K562 (cell line): ENCODE results near the gene HEPACAM2. TPM values are rescaled to one million over a fixed set of nuclear protein-coding genes. Genes with fewer than 3 reads are reported as not detected.

Experiments
- ATAC-seq: fragments of 200-7000 bp; cut with Tn5 transposase; 3 replicates; pipeline ENCODE4 v1.9.1; 2020; ENCODE audit warnings: moderate library complexity
- BruUV-seq: library from RNA; stranded (reverse); fragments of 400-500 nt; replicated peaks from 2 replicates; lab custom pipeline; 2021; lab: Mats Ljungman, UMichigan
- CTCF ChIA-PET: fragments of 300-600 bp; formaldehyde crosslinking; extraction: SDS; loops from one replicate; lab custom pipeline; 2021; ENCODE audit warnings: low intra/inter-chr PET ratio; lab: Yijun Ruan, JAX
- POLR2A ChIA-PET: fragments of 300-600, 350-650 bp; sonication (Branson Sonifier 250); formaldehyde crosslinking; extraction: SDS; loops from one replicate; lab custom pipeline; 2021; ENCODE audit warnings: antibody characterized with exemption, inconsistent platforms; lab: Yijun Ruan, JAX
- DNase-seq, 4 experiments: peaks; one replicate each; pipeline versions ENCODE4 v3.0.0 to v3.0.0-alpha.2; 2011 to 2018; ENCODE audit warnings: low spot score in 3 of 4, mixed read lengths in 3 of 4; ENCODE audit errors: extremely low read depth in 1 of 4
- FAIRE-seq: peaks from 2 replicates; lab custom pipeline; 2011; peaks lifted over from hg19 to GRCh38; lab: Jason Lieb, UNC
- H2AFZ ChIP-seq: 2 replicates; pipeline ENCODE4 v1.6.0; 2011; ENCODE audit warnings: low read depth, low read length, control low read depth, inconsistent platforms
- H3K27ac ChIP-seq: fragments of 200-600 bp; 3 replicates; pipeline ENCODE4 v1.8.0; 2011; ENCODE audit warnings: low read depth, mild to moderate bottlenecking, control low read depth, inconsistent platforms, low read length, moderate library complexity, mixed read lengths; ENCODE audit errors: extremely low read depth
- H3K27me3 ChIP-seq, 2 experiments: fragments of 300-600 bp in 1 of 2; 2 replicates in 1 of 2; 3 replicates in 1 of 2; pipeline versions ENCODE4 v1.6.0 to v1.8.0; 2011; ENCODE audit warnings: inconsistent platforms in 2 of 2, low read length in 2 of 2, mild to moderate bottlenecking in 1 of 2, mixed read lengths in 1 of 2, moderate library complexity in 1 of 2; ENCODE audit not compliant: control insufficient read depth in 2 of 2, insufficient read depth in 2 of 2
- H3K36me3 ChIP-seq: fragments of 300-600 bp; 3 replicates; pipeline ENCODE4 v1.8.0; 2011; ENCODE audit warnings: mild to moderate bottlenecking, low read length, inconsistent platforms; ENCODE audit not compliant: control insufficient read depth, insufficient read depth
- H3K4me1 ChIP-seq, 2 experiments: fragments of 200-600 bp in 1 of 2; replicated peaks in 1 of 2; 2 replicates in 1 of 2; 3 replicates in 1 of 2; pipeline versions ENCODE4 v1.5.1 to v1.8.0; 2011; ENCODE audit warnings: inconsistent platforms in 2 of 2, low read length in 2 of 2, mild to moderate bottlenecking in 1 of 2, mixed read lengths in 1 of 2, moderate library complexity in 1 of 2; ENCODE audit not compliant: control insufficient read depth in 2 of 2, insufficient read depth in 2 of 2
- H3K4me2 ChIP-seq: 2 replicates; pipeline ENCODE4 v1.6.1; 2011; ENCODE audit warnings: low read length, control low read depth, inconsistent platforms, mixed read lengths; ENCODE audit not compliant: insufficient read depth
- H3K4me3 ChIP-seq: fragments of 200-600 bp; sonication (generic), shearing (Covaris generic); 2 replicates; pipeline ENCODE4 v1.5.1; 2016; ENCODE audit warnings: control low read depth, inconsistent platforms
- H3K79me2 ChIP-seq: fragments of 200-600 bp; 3 replicates; pipeline ENCODE4 v1.8.0; 2011; ENCODE audit warnings: low read length, inconsistent platforms; ENCODE audit not compliant: control insufficient read depth, insufficient read depth
- H3K9ac ChIP-seq, 2 experiments: 2 replicates each; pipeline versions ENCODE4 v1.6.0 to v1.6.1; 2011; ENCODE audit warnings: low read depth in 2 of 2, low read length in 2 of 2, control low read depth in 1 of 2, inconsistent platforms in 1 of 2, mild to moderate bottlenecking in 1 of 2, mixed read lengths in 1 of 2; ENCODE audit not compliant: insufficient read depth in 1 of 2
- H3K9me1 ChIP-seq: one replicate; pipeline ENCODE4 v1.6.0; 2011; ENCODE audit warnings: inconsistent platforms, mild to moderate bottlenecking, low read length, moderate library complexity; ENCODE audit not compliant: control insufficient read depth, insufficient read depth
- H3K9me3 ChIP-seq: replicated peaks from 2 replicates; pipeline ENCODE4 v1.5.1; 2011; ENCODE audit warnings: low read depth, low read length, inconsistent platforms; ENCODE audit not compliant: control insufficient read depth, insufficient read depth
- H4K20me1 ChIP-seq: replicated peaks from 2 replicates; pipeline ENCODE4 v1.6.1; 2011; ENCODE audit warnings: low read length, inconsistent platforms, mixed read lengths; ENCODE audit not compliant: control insufficient read depth, insufficient read depth
- CEBPG ChIP-seq, 3 experiments: fragments of 200-800 bp in 1 of 3; sonication (Bioruptor generic) in 1 of 3; sonication (generic) in 1 of 3; formaldehyde crosslinking in 1 of 3; IDR thresholded peaks in 2 of 3; conservative IDR thresholded peaks in 1 of 3; 2 replicates each; pipeline versions ENCODE4 v1.6.1 to v1.8.0; 2016 to 2022; ENCODE audit warnings: missing compliant biosample characterization in 2 of 3, missing genetic modification characterization in 2 of 3, mild to moderate bottlenecking in 1 of 3, missing genetic modification reagents in 1 of 3
- CGGBP1 ChIP-seq: fragments of 250-450 bp; sonication (Bioruptor Pico); IDR thresholded peaks from 2 replicates; pipeline ENCODE4 v1.9.0; 2021; ENCODE audit warnings: mild to moderate bottlenecking
- DNMT1 ChIP-seq: fragments of 450-650 bp; IDR thresholded peaks from 2 replicates; pipeline ENCODE4 v1.6.1; 2016; ENCODE audit warnings: antibody characterized with exemption, mild to moderate bottlenecking
- KLF1 ChIP-seq: fragments of 450-650 bp; IDR thresholded peaks from 2 replicates; pipeline ENCODE4 v1.6.1; 2016; ENCODE audit warnings: missing genetic modification characterization, missing compliant biosample characterization
- MCM5 ChIP-seq: fragments of 450-650 bp; IDR thresholded peaks from 2 replicates; pipeline ENCODE4 v1.6.1; 2016; ENCODE audit warnings: low read depth
- MTF1 ChIP-seq: fragments of 250-450 bp; sonication (Bioruptor Pico); IDR thresholded peaks from 2 replicates; pipeline ENCODE4 v1.9.0; 2021; ENCODE audit warnings: moderate library complexity, mild to moderate bottlenecking, inconsistent platforms, borderline replicate concordance
- NCOA6 ChIP-seq: fragments of 450-650 bp; IDR thresholded peaks from 2 replicates; pipeline ENCODE4 v1.6.1; 2017; ENCODE audit warnings: mild to moderate bottlenecking
- NR3C1 ChIP-seq: sonication (generic); formaldehyde crosslinking; IDR thresholded peaks from 2 replicates; pipeline ENCODE4 v1.8.1; 2022; ENCODE audit warnings: missing genetic modification reagents
- NR4A1 ChIP-seq, 2 experiments: fragments of 250-450 bp in 1 of 2; fragments of 450-650 bp in 1 of 2; sonication (Bioruptor Pico) in 1 of 2; IDR thresholded peaks; 2 replicates each; pipeline versions ENCODE4 v1.4.0 to v1.6.1; 2016 to 2020; ENCODE audit warnings: mild to moderate bottlenecking in 2 of 2, missing compliant biosample characterization in 1 of 2, missing genetic modification characterization in 1 of 2, moderate library complexity in 1 of 2
- POLR2A ChIP-seq: fragments of 450-650 bp; conservative IDR thresholded peaks from 2 replicates; pipeline ENCODE4 v1.6.1; 2016
- SRSF7 ChIP-seq: fragments of 200-400 bp; formaldehyde crosslinking; optimal IDR thresholded peaks from 2 replicates; pipeline ENCODE3; 2017; ENCODE audit warnings: mild to moderate bottlenecking, low read depth, low read length
- TEAD1 ChIP-seq, 2 experiments: fragments of 450-650 bp in 1 of 2; sonication (generic) in 1 of 2; formaldehyde crosslinking; IDR thresholded peaks; 2 replicates each; pipeline versions ENCODE4 v1.4.0 to v1.8.0; 2020 to 2022; ENCODE audit warnings: mild to moderate bottlenecking in 2 of 2, missing genetic modification reagents in 1 of 2
- U2AF1 ChIP-seq: fragments of 200-400 bp; formaldehyde crosslinking; optimal IDR thresholded peaks from 2 replicates; pipeline ENCODE3; 2017; ENCODE audit warnings: mild to moderate bottlenecking, low read depth, low read length, moderate library complexity
- WGBS: fragments of 100-300 bp; shearing (Covaris generic); methylation state at CpG from one replicate; pipeline ENCODE4 v1.1.6; 2016; ENCODE audit warnings: low coverage, mixed read lengths; ENCODE audit not compliant: insufficient coverage; ENCODE audit errors: missing lambda C conversion rate; 5-methylcytosine and 5-hydroxymethylcytosine counted together
- in situ Hi-C: fragments of 300-500 bp; cut with MboI; formaldehyde crosslinking; loops from 4 replicates; pipeline ENCODE4 v1.15.0; 2018; ENCODE audit warnings: inconsistent platforms, mixed read lengths
- intact Hi-C: fragments of 100-400 bp; cut with micrococcal nuclease; formaldehyde crosslinking; loops from 2 replicates; pipeline ENCODE4 v1.14.2; 2022
- polyA plus RNA-seq, 8 experiments: library from polyadenylated mRNA; depleted of rRNA in 4 of 8; stranded (reverse) in 5 of 8; unstranded in 3 of 8; fragments of >200 nt; fragmentation: Nextera tagmentation in 2 of 8; fragmentation: Illumina TruSeq in 1 of 8; extraction: Ambion mirVana in 2 of 8; extraction: Trizol in 1 of 8; gene quantifications; 2 replicates each; pipeline versions ENCODE4 v1.2.1 to v1.2.3, GENCODE V29; 2011 to 2014; ENCODE audit warnings: inconsistent platforms in 1 of 8, missing spikeins in 1 of 8
- total RNA-seq, 7 experiments: library from RNA; depleted of rRNA in 6 of 7; stranded (reverse); fragments of >200 nt in 6 of 7; fragmentation: Illumina TruSeq in 2 of 7; extraction: Trizol in 2 of 7; gene quantifications; 2 replicates each; pipeline versions ENCODE4 v1.2.1 to v1.2.3, GENCODE V29; 2011 to 2021; ENCODE audit warnings: low replicate concordance in 1 of 7

HEPACAM2 gene
- total and polyA plus RNA-seq, 9 of the 15 experiments (the other 6 are each of a cell fraction or from before 2014, with no cell fraction given) = 2.0 to 6.5 (median 3.9) TPM

- H3K9me3 ChIP-seq = peaks cover 6% of the 10 kb centered on the region; the same call in 1 of the 2 replicates
- ChIA-PET POLR2A (interaction anchor here (0.6 kb wide), 1 partner anchor 36 kb away, joined by 3 read pairs; no protein-coding TSS in a partner anchor), CTCF (no interaction called here)
- DNase-seq (no peak), ATAC-seq (no peak), FAIRE-seq (no peak)
- no TSS peak for BruUV-seq
- H3K36me3 ChIP-seq = no peaks in the 10 kb centered on the region
- H3K27ac ChIP-seq = no peak overlapping the region
- no peak overlapping the region for H3K9ac ChIP-seq
- H3K4me2 ChIP-seq = no peak overlapping the region
- H3K79me2 ChIP-seq = no peaks in the 10 kb centered on the region
- H3K9me1 ChIP-seq = no peaks in the 10 kb centered on the region
- TF ChIP-seq MTF1 (CRISPR knock-in tag) = no peak
- TF ChIP-seq SRSF7 = no peak
- no peak for TF ChIP-seq MCM5
- TF ChIP-seq DNMT1 = no peak
- no peak for TF ChIP-seq NCOA6
- no peak for TF ChIP-seq CEBPG (CRISPR knock-in tag; IDR thresholded peaks at IDR 0.05)
- TF ChIP-seq CEBPG (tag; conservative IDR thresholded peaks at IDR 0.05 in 1 of 2, IDR thresholded peaks at IDR 0.05 in 1 of 2) = no peak
- TF ChIP-seq TEAD1 (CRISPR knock-in tag; IDR thresholded peaks at IDR 0.05) = no peak
- TF ChIP-seq POLR2A = no peak
- no peak for TF ChIP-seq NR3C1 (CRISPR knock-in tag)
- no peak for TF ChIP-seq NR4A1 (CRISPR knock-in tag; IDR thresholded peaks at IDR 0.05)
- TF ChIP-seq NR4A1 (tag; IDR thresholded peaks at IDR 0.05) = no peak
- no peak for TF ChIP-seq KLF1 (tag)
- TF ChIP-seq CGGBP1 (CRISPR knock-in tag) = no peak
- no peak for TF ChIP-seq U2AF1
- 7% methylated on average over 2 of the region's 2 CpGs for WGBS
- in situ Hi-C loops = loop anchor here (10.0 kb wide), 1 partner anchor 382 kb away; no protein-coding TSS in a partner anchor
- no peak overlapping the region for H2AFZ ChIP-seq
- intact Hi-C loops = loop anchor here (10.0 kb wide), 1 partner anchor 282 kb away; no protein-coding TSS in a partner anchor
- no peaks in the 10 kb centered on the region for H3K27me3 ChIP-seq
- no peaks in the 10 kb centered on the region for H4K20me1 ChIP-seq
- H3K4me1 ChIP-seq = no peaks in the 10 kb centered on the region
- no peak overlapping the region for H3K4me3 ChIP-seq
These were observed 53.6 kb downstream of the HEPACAM2 start for GRCh38 chr7:93172683-93173082.
